ENCODE data around the gene MBD3.

DNA sequence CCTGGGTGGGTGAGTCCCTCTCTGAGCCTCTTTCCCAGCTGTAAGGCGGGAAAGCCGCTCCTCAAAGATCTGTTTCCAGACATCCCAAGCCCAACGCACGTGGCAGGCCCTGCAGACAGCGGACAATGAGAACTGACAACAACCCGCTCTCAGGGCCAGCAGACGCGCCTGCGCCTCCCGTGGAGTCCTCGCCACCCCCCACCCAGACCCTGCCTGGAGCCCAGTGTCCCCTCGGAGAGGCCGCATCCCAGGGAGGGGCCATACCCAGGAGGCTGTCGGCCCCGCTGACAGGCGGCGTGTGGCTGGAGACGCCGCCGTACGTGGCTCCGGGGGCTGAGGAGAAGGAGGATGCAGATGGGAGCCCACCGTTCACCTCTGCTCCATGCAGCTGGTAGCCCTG, 28.9 kb upstream of the MBD3 start:
- TF ChIP-seq EZH2phosphoT487 (IDR thresholded peaks at IDR 0.05), result no peak
- no peak for TF ChIP-seq CTCF (IDR thresholded peaks at IDR 0.05)
- TF ChIP-seq EZH2 (IDR thresholded peaks at IDR 0.05), result no peak
